Stimulated activated CD4-positive, alpha-beta T cell treated with anti-CD3 and anti-CD28 coated beads, Interleukin-4, amount 100 ng/mL, for 1 hour (primary cell): Measurements from ENCODE around the gene KRT78.
A peak's percentile ranks its signal among the peaks of the same experiment; 100 is the strongest.
"Not testable (repeated sequence)": the region's sequence is repeated elsewhere in the genome, so short reads cannot be mapped to it uniquely, and the experiment has no call there.

ENCODE experiments used
- DNase-seq: peaks from one replicate; pipeline ENCODE4 v3.0.0-alpha.2; 2020

Gene KRT78

GRCh38 chr12:52871291-52872039, 22.7 kb upstream of the KRT78 start:
- DNase-seq = no peak

GRCh38 chr12:52870361-52871290, 21.8 kb upstream of the KRT78 start:
- peak; percentile 80 for DNase-seq

GRCh38 chr12:52867642-52868041, 18.8 kb upstream of the KRT78 start:
- DNase-seq = peak; percentile 42

GRCh38 chr12:52867152-52867551, 18.4 kb upstream of the KRT78 start:
- no peak for DNase-seq

GRCh38 chr12:52865090-52865944, 16.5 kb upstream of the KRT78 start:
- no peak for DNase-seq

- no peak for DNase-seq
These were observed 13.2 kb upstream of the KRT78 start for GRCh38 chr12:52862023-52862422.

GRCh38 chr12:52861511-52861910, 12.7 kb upstream of the KRT78 start:
- no peak for DNase-seq

GRCh38 chr12:52860102-52860823, 11.5 kb upstream of the KRT78 start:
- no peak for DNase-seq

GRCh38 chr12:52857500-52857899, 8.7 kb upstream of the KRT78 start:
- DNase-seq = no peak

- no peak for DNase-seq
These were observed 8.0 kb upstream of the KRT78 start for GRCh38 chr12:52856787-52857186.

GRCh38 chr12:52856077-52856476, 7.3 kb upstream of the KRT78 start:
- not testable (repeated sequence) for DNase-seq

- no peak for DNase-seq
These were observed 3.0 kb upstream of the KRT78 start for GRCh38 chr12:52851787-52852186.

- DNase-seq = no peak
These were observed 1.9 kb upstream of the KRT78 start for GRCh38 chr12:52850681-52851080.

GRCh38 chr12:52849511-52849910, 717 bp upstream of the KRT78 start:
- no peak for DNase-seq

GRCh38 chr12:52847335-52848102, 1.3 kb downstream of the KRT78 start:
- DNase-seq = no peak

GRCh38 chr12:52846356-52846970, 2.3 kb downstream of the KRT78 start:
- DNase-seq = no peak

GRCh38 chr12:52845946-52846345, 2.8 kb downstream of the KRT78 start:
- no peak for DNase-seq

GRCh38 chr12:52844386-52844785, 4.4 kb downstream of the KRT78 start:
- DNase-seq = no peak

GRCh38 chr12:52839436-52840105, 9.2 kb downstream of the KRT78 start:
- no peak for DNase-seq
